NB4 (cell line): ENCODE data around the gene SAFB.

ENCODE experiments used
- POLR2A ChIP-seq: IDR thresholded peaks from 2 replicates; pipeline ENCODE4 v1.6.1; 2011; ENCODE audit warnings: mild to moderate bottlenecking; ENCODE audit not compliant: insufficient read length; ENCODE audit errors: extremely low read depth
- TF ChIP-seq, protein P1 (sequence below): IDR thresholded peaks from one replicate; pipeline ENCODE4 v1.5.1; 2012; ENCODE audit warnings: low read depth, low read length

- TF ChIP-seq, protein P1, sequence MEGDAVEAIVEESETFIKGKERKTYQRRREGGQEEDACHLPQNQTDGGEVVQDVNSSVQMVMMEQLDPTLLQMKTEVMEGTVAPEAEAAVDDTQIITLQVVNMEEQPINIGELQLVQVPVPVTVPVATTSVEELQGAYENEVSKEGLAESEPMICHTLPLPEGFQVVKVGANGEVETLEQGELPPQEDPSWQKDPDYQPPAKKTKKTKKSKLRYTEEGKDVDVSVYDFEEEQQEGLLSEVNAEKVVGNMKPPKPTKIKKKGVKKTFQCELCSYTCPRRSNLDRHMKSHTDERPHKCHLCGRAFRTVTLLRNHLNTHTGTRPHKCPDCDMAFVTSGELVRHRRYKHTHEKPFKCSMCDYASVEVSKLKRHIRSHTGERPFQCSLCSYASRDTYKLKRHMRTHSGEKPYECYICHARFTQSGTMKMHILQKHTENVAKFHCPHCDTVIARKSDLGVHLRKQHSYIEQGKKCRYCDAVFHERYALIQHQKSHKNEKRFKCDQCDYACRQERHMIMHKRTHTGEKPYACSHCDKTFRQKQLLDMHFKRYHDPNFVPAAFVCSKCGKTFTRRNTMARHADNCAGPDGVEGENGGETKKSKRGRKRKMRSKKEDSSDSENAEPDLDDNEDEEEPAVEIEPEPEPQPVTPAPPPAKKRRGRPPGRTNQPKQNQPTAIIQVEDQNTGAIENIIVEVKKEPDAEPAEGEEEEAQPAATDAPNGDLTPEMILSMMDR = no peak
- no peak for TF ChIP-seq POLR2A
Measured at GRCh38 chr19:5654931-5655330, 32.0 kb downstream of the SAFB start.
